ENCODE measurements around the gene POLR3K.

The POLR3K gene

DNA sequence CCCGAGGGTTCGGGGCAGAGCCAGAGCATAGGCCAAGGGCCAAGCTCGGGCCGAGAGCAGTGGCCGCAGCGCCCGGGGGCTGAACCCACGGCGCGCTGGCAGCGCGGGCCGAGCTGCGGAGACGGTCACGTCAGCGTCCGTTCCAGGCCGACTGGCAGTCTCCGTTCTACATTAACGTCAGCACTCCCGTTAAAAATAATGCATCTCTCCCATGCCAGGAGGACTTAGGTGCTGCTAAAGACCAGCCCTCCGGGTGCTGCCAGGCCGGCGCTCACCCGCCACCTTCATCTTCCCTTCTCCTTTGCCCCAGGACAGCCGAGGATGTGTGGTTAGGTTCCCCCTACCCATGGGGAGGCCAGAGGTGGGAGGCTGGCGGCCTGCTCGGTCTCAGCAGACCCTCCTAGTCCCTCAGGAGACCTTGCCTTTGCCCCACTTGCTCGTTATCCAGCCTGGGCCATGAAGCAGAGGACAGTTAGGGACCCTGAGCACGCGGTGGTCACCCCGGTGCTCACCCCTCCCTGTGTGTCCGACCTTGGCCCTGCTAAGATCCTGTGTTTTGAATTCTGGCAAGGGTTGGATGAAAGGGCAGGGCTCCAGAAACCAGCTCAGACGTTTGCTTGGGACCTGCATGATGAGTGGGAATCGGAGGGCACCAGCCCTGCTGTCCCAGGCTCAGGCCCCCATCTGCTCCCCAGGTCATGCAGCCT lies 25.2 kb upstream of the POLR3K start:
- DNase-seq = peak; percentile 62

DNA sequence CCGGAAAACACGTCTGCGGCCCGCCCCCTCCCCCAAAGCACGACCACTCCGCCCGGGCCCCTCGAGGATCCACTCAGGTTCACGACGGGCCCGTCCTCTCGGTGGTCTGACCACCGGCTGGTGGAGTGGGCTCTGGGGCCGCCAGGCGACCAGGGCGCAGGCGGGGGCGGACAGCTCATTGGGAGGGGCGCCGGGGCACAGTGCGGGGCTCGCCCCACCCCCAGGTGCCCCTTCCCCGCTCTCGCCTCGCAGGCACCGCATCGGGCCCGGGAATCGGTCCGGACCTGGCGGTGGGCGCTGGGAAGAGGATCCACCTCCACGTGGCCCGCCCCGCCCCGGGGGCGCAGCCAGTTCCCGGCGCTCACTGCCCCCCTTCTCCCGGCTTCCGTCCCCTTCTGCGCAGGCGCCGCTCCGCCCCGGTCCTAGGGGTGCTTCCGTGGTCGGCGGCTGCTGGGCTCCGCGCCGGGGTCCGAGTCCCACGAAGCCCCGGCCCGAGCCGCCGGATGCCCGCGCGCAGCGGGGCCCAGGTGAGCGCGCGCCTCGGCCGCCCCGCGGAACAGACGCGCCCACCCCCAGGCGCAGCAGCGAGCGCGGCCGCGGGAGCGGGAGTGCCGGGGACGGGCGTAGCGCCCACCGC lies 24.5 kb upstream of the POLR3K start, which contains the start of gene MPG:
TSS of gene MPG (plus strand) at position 419 of the 637 bp plus-strand sequence. CDS start at position 504, 85 bp downstream.
- DNase-seq = peak; percentile 92

DNA sequence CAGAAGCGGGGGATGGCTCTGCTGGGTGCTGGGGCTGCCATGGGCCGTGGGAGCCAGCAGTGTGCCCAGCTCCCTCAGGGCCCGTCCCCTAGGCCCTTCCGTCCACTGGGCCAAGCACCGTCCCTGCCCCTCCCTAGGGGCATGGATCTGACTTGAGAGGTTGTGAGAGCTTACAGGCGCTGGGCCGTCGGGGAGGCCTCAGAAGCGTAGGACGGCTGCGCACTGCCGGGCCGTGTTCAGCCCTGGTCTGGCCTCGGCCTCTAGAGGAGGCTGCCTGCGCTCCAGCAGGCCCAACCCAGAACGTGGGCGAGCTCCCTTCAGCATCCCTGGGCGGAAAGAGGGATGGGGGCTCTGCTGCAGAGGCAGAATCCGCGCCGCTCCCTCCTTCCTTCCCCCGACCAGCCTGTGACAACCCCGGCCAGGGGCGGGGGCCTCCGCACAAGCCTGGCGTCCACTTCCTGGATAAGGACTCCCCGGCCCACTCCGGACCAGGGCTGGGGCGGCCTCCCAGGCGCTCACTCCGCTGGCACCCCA lies 23.9 kb upstream of the POLR3K start:
- DNase-seq = peak; percentile 77

DNA sequence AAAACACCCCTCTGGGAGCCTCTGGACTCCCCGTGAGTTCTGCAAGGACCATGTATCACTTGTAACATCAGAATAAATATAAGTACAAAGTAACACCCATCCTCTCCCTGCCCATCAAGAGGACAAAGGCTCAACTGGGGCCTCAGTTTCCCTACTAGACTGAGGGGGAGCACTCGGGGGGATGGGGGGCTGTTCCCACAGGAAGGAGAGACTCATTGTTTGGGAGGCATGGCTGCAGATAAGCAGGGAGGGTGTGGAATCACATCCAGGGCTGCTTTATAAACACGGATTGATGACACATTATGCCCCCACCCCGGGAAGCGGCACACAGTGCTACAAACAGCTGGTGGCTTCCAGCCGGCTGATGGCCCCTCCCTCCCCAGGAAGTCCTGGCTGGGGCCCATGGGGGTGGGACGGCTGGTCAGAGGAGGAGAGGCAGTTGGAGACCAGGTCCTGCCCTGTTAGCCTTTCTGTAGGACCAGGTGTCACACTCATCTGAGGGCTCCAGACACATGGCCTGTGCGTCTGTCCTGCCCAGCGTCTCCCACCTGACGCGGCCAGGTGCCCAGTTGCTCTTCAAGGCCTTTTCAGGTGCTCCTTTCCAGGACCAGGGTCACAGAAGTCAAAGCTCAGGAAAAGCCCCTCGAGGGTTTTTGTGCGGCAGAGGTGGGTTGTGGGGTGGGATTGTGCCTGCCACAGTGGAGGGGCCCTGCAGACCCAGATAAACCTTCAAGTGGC lies 23.3 kb upstream of the POLR3K start:
- peak; percentile 72 for DNase-seq

- peak; percentile 54 for DNase-seq
Measured at GRCh38 chr16:75580-76501, 22.4 kb upstream of the POLR3K start.

DNA sequence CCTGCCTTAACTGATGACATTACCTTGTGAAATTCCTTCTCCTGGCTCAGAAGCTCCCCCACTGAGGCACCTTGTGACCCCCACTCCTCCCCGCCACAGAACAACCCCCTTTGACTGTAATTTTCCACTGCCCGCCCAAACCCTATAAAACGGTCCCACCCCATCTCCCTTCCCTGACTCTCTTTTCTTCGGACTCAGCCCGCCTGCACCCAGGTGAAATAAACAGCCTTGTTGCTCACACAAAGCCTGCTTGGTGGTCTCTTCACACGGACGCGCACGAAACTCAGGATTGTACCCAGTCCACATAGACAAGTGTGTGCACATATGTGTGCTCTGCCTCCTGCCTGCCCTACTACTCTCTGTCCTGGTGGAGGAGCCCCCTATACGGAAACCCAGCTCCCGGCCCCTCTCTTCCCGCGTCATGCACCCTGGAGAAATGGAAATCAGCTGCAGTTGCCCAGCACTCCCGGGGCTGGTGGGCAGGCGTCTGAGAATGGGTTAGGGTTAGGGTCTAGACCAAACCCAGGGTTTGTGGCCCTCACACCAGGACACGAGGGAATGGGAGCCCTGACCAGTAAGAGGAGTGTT lies 21.4 kb upstream of the POLR3K start:
- no peak for DNase-seq

DNA sequence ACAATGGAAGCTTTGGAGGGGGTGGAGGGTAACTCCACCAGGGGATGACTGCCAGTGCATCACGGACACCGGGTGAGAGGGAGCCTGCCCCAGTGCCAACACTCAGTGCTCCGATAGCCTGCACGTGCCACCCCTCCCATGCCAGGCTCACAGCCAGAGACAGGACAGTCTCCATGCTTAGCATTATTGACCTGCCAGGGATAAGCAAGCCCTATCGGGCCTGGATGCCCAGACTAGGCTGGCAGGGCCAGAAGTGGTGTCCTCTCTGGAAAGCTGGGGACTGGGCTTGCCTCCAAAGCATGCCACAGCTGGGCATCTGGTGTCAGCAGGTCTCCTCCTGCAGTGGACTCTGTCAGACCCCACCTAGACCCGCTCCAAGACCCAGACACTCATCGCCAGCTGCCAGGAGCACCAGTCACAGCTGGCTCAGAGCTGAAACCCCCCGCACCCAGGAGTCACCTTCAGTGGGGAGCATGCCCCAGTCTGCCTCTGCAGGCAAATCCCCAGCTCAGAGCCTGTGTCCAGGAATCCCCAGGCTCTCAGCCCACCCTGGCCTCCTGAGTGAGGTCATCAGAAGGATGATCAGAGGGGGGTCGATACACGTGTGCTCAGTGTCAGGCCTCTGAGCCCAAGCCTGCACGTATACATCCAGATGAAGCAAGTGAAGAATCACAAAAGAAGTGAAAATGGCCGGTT lies 20.8 kb upstream of the POLR3K start:
- no peak for DNase-seq

DNA sequence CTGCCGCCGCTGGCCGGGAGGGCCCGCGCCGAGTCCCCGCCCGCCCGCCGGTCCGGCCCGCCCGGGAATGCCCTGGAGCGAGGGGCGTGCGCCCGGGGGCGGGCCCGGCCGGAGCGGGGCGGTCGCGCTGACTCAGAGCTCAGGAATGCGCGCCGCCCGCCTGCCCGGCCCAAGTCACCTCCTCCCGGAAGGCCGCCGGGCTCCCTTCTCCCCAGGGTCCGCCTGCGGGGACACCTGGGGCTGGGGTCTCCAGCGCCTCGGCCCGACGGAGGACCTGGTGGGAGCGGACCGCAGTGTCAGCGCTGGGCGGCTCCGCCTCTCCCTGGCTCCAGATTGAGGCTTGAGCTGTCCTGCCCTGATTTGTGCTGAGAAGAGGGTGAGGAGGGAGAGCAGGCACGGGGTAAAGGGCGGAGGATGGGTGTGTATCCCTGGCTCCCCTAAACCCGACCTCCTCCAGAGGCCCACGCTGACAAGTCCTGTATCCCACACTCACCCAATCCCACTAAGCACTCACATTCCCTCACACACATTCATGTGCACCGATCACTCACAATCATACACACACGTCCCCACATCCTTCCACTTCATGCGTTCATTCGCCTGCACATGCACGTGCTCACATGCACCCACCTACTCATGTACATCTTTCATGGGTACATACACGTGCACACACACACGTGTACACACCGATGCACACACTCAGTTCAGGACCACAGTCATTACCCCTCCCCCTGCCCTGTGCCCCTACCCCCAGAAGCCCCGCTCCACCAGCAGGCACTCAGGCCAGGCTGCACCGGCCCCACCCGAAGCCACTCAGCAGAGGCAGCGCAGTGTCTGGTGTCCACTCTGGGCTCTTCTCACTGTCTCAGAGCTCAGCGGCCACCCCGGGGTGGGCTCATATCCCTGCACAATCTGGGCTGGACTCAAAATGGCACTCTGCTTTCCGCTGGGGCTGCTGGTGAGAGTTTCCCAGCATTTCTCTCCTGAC lies 19.4 kb upstream of the POLR3K start, which contains the start of gene RHBDF1:
TSS of gene RHBDF1 (minus strand) at position 71 of the 988 bp plus-strand sequence. CDS start 7,616 bp downstream, outside the sequence.
- peak; percentile 51 for DNase-seq

DNA sequence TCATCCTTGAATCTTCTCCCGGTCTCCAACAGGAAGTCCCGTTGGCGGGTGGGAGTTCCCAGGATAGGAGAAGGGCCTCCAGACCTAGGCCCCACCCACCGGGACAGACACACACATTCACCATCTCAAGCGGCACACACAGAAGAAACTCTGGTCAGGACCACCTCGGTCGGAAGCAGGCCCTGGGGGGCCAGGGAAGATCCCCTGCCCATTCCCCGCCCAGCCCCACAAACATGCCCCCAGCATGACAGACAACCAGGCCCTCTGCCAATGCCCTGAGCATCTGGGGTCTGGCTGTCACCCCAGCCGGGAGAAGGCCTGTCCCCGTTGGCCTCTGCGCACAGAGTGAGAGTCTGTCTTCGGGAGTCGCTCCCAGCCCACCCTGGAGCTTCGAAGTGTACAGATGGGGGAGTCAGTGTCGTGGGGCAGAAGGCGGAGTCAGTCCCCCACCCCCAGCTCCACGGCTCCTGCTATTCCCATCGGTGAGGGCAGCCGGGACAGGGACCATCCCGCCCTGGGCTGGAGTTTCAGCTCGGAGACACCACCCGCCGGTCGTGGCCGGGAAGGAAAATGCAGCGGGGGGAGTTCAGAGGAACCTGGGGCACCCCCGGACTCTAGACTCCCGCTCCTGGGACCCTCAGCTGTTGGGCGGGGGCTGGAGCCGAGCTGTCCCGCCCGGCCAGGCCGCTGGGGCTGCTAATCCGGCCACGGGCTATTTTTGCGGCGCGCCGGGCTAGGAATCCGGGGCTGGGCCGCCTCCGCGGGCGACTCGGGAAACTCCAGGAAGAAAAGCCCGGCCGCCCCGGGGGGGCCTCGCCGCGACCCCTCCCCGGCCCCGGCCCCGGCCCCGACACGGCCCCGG lies 18.4 kb upstream of the POLR3K start:
- no peak for DNase-seq

DNA sequence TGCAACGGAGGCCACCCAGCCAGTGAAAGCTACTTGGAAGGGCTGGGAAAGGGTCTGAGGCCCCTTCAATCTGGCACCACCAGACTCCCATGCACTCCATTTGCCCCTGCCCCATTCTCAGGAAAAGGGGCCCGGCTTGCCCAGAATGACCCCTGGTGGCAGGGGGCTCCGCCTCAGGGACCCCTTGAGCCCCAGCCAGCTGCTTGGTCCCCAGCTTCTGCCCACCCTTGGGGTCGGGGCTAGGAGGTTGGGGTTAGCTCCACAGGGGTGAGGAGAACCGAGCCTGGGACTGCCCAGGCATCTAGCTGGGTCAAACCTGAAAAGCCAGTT lies 17.8 kb upstream of the POLR3K start:
- DNase-seq = no peak

DNA sequence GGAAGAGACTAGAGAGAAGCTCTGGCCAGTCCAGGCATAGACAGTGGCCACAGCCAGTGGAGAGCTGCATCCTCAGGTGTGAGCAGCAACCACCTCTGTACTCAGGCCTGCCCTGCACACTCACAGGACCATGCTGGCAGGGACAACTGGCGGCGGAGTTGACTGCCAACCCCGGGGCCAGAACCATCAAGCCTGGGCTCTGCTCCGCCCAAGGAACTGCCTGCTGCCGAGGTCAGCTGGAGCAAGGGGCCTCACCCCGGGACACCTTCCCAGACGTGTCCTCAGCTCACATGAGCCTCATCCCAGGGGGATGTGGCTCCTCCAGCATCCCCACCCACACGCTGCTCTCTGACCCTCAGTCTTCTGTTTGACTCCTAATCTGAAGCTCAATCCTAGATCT lies 15.8 kb upstream of the POLR3K start:
- DNase-seq = no peak

DNA sequence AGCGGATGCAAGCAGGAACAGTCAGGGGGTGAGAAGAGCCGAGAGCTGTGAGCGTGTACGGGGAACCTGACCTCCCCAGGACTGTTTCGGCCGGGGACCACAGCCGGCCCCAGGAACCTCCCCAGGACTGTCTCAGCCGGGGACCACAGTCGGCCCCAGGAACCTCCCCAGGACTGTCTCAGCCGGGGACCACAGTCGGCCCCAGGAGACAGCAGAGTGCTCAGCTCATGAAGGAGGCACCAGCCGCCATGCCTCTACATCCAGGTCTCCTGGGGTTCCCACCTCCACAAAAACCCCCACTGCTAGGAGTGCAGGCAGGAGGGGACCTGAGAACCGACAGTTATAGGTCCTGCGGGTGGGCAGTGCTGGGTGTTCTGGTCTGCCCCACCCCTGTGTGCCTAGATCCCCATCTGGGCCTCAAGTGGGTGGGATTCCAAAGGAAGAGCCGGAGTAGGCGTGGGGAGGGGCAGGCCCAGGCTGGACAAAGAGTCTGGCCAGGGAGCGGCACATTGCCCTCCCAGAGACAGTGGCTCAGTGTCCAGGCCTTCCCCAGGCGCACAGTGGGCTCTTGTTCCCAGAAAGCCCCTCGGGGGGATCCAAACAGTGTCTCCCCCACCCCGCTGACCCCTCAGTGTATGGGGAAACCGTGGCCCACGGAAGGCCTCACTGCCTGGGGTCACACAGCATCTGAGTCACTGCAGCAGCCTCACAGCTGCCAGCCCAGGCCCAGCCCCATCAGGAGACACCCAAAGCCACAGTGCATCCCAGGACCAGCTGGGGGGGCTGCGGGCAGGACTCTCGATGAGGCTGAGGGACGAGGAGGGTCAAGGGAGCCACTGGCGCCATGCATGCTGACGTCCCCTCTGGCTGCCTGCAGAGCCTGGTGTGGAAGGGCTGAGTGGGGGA lies 14.7 kb upstream of the POLR3K start:
- no peak for DNase-seq

- DNase-seq = no peak
Measured at GRCh38 chr16:67183-67791, 13.9 kb upstream of the POLR3K start.

- no peak for DNase-seq
Measured at GRCh38 chr16:66309-67182, 13.1 kb upstream of the POLR3K start.

DNA sequence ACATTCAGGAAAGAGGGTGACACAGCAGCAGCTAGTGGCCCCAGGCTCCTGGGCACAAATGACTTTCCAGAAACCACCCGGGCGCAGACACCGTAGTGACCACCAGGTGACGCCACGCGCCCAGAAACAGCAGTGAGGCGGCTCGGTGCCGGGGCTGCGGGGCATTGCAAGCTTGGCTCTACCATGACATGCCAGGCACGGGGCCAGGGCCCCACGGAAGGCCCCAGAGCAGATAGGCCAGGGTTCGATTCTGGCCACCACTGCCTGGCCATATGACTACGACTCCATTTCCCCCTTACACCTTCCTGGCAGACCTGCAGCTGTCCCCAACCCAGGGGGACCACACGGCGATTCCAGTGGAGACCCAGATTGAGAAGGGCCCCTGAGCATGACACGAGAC lies 12.3 kb upstream of the POLR3K start:
- DNase-seq = peak; percentile 90

DNA sequence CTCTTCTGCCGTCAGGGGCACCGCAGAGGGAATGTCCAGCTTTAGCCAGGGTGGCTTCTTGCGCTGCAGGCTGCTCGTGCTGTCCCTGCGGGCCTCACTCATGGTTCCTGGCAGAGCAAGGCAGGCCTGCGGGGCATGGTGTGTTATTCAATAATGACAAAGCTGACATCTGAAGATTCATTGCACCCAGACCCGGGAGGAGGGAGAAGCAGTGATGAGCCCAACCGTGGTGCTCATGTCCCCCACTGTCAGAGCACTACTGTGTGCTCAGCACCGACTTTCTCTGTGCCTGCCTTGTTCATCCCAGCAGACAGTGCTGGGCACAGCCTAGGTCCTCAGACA lies 11.5 kb upstream of the POLR3K start:
- DNase-seq = no peak

Measured in RPMI8226 (cell line).